NCI-H226 (cell line): ENCODE results near the gene TNFAIP1.
"Not testable (repeated sequence)": the region's sequence is repeated elsewhere in the genome, so short reads cannot be mapped to it uniquely, and the experiment has no call there.

Source experiments
- DNase-seq: peaks from one replicate; pipeline ENCODE4 v3.0.0-alpha.2; 2015

Gene TNFAIP1, protein sequence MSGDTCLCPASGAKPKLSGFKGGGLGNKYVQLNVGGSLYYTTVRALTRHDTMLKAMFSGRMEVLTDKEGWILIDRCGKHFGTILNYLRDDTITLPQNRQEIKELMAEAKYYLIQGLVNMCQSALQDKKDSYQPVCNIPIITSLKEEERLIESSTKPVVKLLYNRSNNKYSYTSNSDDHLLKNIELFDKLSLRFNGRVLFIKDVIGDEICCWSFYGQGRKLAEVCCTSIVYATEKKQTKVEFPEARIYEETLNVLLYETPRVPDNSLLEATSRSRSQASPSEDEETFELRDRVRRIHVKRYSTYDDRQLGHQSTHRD

DNA sequence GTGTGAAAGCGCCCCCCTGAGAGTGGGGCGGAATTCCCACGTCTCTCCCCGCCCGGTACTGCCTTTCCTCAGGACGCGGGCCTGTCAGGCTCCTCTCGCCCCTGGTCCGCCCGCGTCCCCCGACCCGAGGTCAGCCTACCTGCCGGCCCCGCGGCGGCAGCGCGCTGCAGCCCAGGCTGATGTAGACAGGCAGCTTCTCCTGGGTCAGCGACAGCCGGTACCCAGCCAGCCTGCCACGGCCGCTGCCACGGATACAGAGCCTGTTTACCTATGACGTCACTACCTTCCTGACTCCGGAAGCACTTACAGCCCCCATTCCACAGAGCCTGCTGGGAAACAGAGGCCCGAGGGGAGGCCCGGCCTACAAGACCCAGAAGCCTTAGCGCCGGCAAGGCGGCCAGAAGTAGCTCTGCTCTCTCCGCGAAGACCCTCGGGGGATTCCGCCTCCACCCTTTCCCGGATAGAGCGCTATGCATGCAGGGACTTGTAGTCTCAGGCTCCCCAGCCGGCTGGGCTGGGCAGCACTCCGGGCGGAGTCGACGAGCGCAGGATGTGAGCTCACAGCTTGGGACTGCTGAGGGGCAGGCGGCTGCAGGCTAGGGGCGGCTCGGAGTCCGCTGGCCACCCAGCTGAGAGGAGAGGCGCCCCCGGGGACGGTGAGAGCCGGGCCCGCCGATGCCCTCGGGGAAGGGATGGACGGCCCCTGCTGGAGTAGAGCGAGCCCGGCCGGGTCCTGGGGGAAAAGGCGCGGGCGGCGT, at the start of gene TNFAIP1, which contains the start of gene IFT20:
Gene TNFAIP1 (plus strand): TSS at position 561 of the 758 bp plus-strand sequence. CDS start 3,761 bp downstream, outside the sequence.
Gene IFT20 (minus strand): TSS at position 272 of the 758 bp plus-strand sequence. CDS start 3,487 bp downstream, outside the sequence.
- DNase-seq: peak; percentile 100

- DNase-seq: no peak
Measured at GRCh38 chr17:28285965-28286364, 49.6 kb upstream of the TNFAIP1 start.

GRCh38 chr17:28290703-28291102, 44.9 kb upstream of the TNFAIP1 start:
- no peak for DNase-seq

DNA sequence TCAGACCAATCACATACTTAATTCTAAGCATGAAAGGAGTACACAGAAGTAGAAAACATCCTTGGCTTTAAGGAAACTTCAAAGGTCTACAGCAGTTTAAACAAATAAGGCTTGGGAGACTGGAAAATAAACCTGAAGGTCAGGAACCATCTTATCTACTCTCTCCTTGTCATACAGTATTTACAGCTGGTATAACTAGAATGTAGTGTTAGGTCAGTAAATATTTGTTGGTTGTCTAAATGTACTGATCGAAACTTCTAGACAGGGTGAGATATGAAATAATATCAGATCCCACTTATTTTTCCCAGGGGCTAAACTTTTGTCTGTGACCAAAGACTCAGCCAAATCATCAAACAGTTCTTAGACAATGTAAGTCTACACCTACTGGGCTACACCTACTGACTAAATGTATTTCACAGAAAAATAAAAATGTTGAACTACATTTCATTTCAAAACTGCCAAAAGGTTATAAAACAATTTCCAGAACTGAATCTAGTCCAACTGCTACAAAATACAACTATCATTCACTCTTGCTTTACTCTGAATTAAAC, 43.7 kb upstream of the TNFAIP1 start:
- DNase-seq: no peak

DNA sequence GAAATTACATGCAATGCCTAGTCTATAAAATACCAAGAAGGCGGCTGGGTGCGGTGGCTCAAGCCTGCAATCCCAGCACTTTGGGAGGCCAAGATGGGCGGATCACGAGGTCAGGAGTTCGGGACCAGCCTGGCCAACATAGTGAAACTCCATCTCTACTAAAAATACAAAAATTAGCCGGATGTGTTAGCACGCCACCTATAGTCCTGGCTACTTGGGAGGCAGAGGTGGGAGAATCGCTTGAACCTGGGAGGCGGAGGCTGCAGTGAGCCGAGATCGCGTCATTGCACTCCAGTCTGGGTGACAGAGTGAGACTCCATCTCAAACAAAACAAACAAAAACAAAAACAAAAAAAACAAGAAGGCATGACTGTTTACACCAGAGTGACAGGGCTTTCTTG, 42.7 kb upstream of the TNFAIP1 start:
- not testable (repeated sequence) for DNase-seq

DNA sequence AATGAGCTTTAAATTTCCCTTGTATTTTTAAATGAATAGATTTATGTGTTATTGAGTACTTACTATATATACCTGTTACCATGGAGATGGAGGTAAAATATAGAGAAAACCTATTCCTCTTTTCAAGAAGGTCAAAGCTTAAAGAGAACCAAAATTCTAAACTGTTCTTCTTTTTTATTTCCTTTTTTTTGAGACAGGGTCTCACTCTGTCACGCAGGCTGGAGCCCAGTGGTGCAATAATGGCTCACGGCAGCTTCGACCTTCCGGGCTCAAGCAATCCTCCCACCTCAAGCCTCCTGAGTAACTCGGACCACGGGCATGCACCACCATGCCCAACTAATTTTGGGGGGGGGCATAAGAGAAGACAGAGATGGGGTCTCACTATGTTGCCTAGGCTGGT, 41.6 kb upstream of the TNFAIP1 start:
- no peak for DNase-seq

- no peak for DNase-seq
Measured at GRCh38 chr17:28295677-28296578, 39.6 kb upstream of the TNFAIP1 start.

DNA sequence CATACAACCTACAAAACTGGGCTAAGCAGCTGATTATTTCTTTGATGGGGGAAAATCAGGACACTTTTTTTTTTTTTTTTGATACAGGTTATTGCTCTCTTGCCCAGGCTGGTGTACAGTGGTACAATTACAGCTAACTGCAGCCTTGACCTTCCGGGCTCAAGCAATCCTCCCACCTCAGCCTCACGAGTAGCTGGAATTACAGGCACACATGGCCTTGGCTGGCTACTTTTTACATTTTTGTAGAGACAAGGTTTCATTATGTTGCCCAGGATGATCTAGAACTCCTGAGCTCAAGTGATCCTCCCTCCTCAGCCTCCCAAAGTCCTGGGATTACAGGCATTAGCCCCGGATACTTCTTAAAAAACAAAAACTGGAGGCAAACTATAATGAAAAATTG, 37.1 kb upstream of the TNFAIP1 start:
- DNase-seq: no peak

DNA sequence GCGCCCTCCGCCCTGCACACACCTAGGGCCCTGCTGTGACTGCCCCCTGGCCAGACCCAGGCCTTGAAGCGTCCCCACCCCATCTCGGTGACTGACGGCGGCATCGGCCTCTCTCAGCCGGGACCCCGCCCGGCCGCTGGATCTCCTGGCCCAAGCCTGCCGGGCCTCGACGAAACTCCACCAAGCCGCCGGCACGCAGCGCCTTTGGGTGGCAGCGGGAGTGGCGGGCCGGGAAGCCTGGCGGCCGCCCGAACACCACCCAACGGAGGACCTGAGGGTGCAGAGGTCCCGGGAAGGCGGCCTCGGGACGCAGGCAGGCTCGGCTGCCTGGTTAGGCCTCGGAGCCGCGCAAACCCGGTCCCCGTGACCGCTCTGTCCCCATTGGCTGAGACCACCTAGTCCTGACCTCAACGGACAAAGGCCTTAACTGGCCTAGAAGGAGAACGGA, 28.6 kb upstream of the TNFAIP1 start:
- DNase-seq: no peak

GRCh38 chr17:28313841-28314240, 21.7 kb upstream of the TNFAIP1 start:
- no peak for DNase-seq

DNA sequence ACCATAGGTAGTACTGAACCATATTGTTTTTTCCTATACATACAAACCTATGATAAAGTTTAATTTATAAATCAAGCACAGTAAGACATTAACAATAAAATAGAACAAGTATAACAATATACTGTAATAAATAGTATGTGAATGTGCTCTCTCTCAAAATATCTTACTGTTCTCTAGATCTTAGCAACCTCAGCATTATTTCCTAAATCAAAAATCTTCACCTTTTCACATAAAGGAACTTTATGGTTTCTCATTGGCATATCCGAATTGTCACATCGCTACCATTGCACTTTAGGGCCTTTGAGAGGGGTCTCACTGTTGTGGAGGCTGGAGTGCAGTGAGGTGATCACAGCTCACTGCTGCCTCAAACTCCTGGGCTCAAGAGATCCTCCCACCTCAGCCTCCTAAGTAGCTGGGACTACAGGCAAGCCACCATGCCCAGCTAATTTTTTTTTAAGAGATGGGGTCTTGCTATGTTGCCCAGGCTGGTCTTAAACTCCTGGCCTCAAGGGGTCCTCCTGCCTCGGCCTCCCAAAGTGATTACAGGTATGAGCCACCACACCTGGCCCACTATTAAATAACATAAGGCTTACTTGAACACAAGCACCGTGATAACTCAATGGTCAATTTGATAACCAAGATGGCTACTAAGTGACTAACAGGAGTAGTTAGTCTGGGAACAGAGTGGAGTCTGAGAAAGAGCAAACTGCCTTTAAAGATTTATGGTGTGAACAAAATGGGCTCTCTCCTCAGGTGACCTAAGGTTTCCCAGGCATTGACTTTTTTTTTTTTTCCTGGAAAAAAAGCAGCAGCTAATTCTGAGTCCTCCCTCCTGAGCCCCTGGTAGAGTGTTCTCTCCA, 19.5 kb upstream of the TNFAIP1 start:
- DNase-seq: no peak

- no peak for DNase-seq
Measured at GRCh38 chr17:28317099-28317965, 18.2 kb upstream of the TNFAIP1 start.

DNA sequence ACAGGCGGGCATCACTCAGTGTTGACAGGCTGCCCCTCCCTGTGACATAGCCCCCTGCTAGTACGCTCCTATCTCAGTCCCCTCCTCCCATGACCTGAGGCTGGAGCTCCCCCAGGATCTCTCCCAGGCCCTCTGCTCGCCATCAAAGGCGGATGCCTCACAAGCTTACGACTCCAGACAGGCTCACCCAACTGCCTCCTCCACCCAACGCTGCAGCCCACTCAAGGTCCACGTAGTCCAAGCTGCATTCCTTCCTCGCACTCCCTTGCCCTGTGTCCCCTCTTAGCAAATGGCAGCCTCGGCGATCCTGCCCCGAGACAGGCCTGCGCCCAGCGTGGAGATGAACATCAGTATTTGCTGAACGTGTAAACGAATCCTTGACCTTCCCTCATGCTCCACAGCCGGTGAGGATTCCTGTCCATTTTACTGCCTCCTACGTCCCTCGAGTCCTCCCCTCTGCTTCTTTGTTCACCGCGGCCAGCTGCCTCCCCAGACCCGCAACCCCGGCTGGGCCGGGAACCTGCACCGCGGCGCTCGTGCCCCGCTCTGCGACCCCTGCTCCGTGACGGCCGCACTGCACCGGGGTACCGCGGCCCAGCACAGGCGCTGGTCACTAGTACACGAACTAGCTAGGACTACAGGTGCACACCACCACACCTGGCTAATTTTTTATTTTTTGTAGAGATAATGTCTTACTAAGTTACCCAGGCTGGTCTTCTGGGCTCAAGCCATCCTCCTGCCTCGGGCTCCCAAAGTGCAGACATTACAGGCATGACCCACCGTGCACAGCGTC, 17.4 kb upstream of the TNFAIP1 start:
- no peak for DNase-seq

DNA sequence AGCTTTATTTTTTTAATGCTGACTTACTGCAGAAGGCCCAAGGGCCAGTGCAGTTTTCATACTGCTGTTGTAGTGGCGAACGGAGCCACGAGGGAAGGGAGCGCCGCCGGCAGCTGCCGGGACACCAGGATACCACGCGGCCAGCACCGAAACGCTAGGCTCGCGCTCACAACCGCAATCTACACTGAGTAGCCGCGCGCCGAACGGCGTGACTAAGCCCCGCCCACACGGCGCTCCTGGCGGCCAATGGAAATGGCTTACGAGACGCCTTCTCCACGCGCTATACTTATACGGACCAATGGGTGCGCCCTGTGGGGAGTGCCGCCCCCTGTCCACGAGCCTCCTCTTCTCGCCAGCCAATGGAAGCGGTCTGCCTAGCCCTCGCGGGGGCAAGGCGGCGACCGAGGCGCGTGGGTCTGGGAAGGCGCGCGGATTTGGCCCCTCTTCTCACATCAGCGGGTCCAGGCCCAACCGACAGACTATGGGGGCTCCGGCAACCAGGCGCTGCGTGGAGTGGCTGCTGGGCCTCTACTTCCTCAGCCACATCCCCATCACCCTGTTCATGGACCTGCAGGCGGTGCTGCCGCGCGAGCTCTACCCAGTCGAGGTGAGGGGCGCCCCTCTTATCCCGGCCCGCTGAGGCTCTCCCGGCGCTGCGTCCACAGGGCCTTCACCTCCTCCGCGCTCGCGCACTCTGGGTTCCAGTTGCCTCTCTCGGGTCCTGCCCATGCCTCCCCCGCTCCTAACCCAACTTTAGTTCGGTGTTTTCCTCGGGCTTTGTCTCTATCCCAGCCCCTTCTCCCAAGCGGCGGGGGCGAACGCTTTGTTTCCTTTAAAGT, 16.6 kb upstream of the TNFAIP1 start, which contains the start of gene TMEM97:
Gene TMEM97 (plus strand): TSS at position 442 of the 839 bp plus-strand sequence. CDS start 40 bp downstream, at position 482.
- DNase-seq: peak; percentile 96

- no peak for DNase-seq
Measured at GRCh38 chr17:28319598-28319935, 16.0 kb upstream of the TNFAIP1 start.

DNA sequence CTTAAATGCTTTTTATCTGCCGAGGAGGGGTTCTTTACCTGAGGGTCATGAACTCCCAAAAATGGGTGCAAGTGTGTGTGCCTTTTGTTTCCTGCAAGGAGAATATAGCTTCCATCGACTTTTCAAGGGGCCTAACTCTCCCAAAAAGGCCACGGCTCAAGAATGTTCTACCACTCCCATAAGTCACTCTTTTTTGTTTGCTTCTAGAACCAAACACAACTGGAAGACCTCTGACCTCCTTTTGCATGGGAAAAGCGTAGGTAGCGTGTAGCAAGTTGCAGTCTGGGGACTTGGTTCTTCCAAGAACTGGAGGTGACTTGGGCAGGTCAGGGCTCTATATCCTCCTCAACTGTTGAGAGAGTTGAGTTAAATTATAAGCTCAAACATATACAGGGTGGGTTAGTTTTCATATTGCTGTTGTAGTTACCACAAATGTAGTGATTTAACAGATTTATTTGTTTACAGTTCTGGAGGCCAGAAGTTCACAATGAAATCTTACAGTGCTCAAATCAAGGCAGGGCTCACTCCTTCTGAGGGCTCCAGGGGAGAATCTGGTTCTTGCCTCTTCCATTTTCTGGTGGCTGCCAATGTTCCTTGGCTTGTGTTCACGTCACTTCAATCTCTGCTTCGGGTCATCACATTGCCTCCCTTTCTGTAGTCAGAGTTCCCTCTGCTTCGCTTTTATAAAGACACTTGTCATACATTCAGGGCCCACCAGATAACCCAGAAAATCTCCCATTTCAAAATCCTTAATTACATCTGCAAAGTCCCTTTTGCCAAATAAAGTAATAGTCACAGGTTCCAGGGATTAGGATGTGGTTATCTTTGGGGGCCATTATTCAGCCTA, 15.1 kb upstream of the TNFAIP1 start:
- no peak for DNase-seq

GRCh38 chr17:28324267-28324745, 11.3 kb upstream of the TNFAIP1 start:
- DNase-seq: no peak

GRCh38 chr17:28324781-28325180, 10.8 kb upstream of the TNFAIP1 start:
- DNase-seq: no peak
